SK-N-SH treated with all-trans-retinoic acid at 6 μM for 48 hours (cell line): ENCODE results near the gene CRIP1.

Experiments used
- ATAC-seq: fragments of 200-7000 bp; cut with Tn5 transposase; 3 replicates; pipeline ENCODE4 v1.9.1; 2020; ENCODE audit warnings: mild to moderate bottlenecking, moderate library complexity
- ARNTL ChIP-seq: fragments of 450-650 bp; formaldehyde crosslinking; IDR thresholded peaks from 2 replicates; pipeline ENCODE4 v1.5.0; 2020; ENCODE audit warnings: low read depth, mild to moderate bottlenecking, moderate library complexity, borderline replicate concordance
- BACH2 ChIP-seq: fragments of 250-450 bp; sonication (Bioruptor Pico); IDR thresholded peaks from 2 replicates; pipeline ENCODE4 v1.9.0; 2021; ENCODE audit warnings: mild to moderate bottlenecking, borderline replicate concordance
- CREB5 ChIP-seq: fragments of 250-450 bp; sonication (Bioruptor Pico); IDR thresholded peaks from 2 replicates; pipeline ENCODE4 v1.5.1; 2020; ENCODE audit warnings: low read depth, mild to moderate bottlenecking, moderate library complexity
- CSDC2 ChIP-seq: fragments of 250-450 bp; sonication (Bioruptor Pico); IDR thresholded peaks from 2 replicates; pipeline ENCODE4 v1.5.0; 2020; ENCODE audit warnings: mild to moderate bottlenecking, moderate library complexity
- CSRNP3 ChIP-seq: fragments of 250-450 bp; sonication (Bioruptor Pico); IDR thresholded peaks from 2 replicates; pipeline ENCODE4 v1.5.1; 2021; ENCODE audit warnings: mild to moderate bottlenecking, moderate library complexity
- ESRRG ChIP-seq: fragments of 250-450 bp; sonication (Bioruptor Pico); IDR thresholded peaks from 2 replicates; pipeline ENCODE4 v1.6.1; 2021; ENCODE audit warnings: mild to moderate bottlenecking
- GLIS3 ChIP-seq: fragments of 250-450 bp; sonication (Bioruptor Pico); IDR thresholded peaks from 2 replicates; pipeline ENCODE4 v1.5.0; 2020; ENCODE audit warnings: mild to moderate bottlenecking, moderate library complexity
- ISL1 ChIP-seq: fragments of 250-450 bp; sonication (Bioruptor Pico); IDR thresholded peaks from 2 replicates; pipeline ENCODE4 v2.1.2; 2022; ENCODE audit warnings: mild to moderate bottlenecking, moderate library complexity
- OSR1 ChIP-seq: fragments of 250-450 bp; sonication (Bioruptor Pico); IDR thresholded peaks from 2 replicates; pipeline ENCODE4 v1.8.0; 2022; ENCODE audit warnings: moderate library complexity, mild to moderate bottlenecking, inconsistent platforms
- PPARA ChIP-seq: fragments of 250-450 bp; sonication (Bioruptor Pico); IDR thresholded peaks from 2 replicates; pipeline ENCODE4 v1.5.0; 2020; ENCODE audit warnings: mild to moderate bottlenecking, borderline replicate concordance
- SNAI2 ChIP-seq: fragments of 250-450 bp; sonication (Bioruptor Pico); IDR thresholded peaks from 2 replicates; pipeline ENCODE4 v1.5.0; 2020; ENCODE audit warnings: mild to moderate bottlenecking, moderate library complexity
- TOX ChIP-seq: fragments of 250-450 bp; sonication (Bioruptor Pico); IDR thresholded peaks from 2 replicates; pipeline ENCODE4 v1.8.0; 2021; ENCODE audit warnings: mild to moderate bottlenecking, moderate library complexity, borderline replicate concordance
- ZC3H10 ChIP-seq: fragments of 250-450 bp; sonication (Bioruptor Pico); IDR thresholded peaks from 2 replicates; pipeline ENCODE4 v1.5.1; 2021; ENCODE audit warnings: mild to moderate bottlenecking, moderate library complexity
- ZFP3 ChIP-seq: fragments of 250-450 bp; sonication (Bioruptor Pico); IDR thresholded peaks from 2 replicates; pipeline ENCODE4 v1.5.0; 2020; ENCODE audit warnings: mild to moderate bottlenecking, moderate library complexity
- ZFP30 ChIP-seq: fragments of 450-650 bp; formaldehyde crosslinking; IDR thresholded peaks from 2 replicates; pipeline ENCODE4 v1.5.0; 2022; ENCODE audit warnings: mild to moderate bottlenecking, moderate library complexity
- ZNF565 ChIP-seq: fragments of 450-650 bp; formaldehyde crosslinking; conservative IDR thresholded peaks from 2 replicates; pipeline ENCODE4 v1.5.0; 2020; ENCODE audit warnings: low read depth, mild to moderate bottlenecking, moderate library complexity
- ZNF70 ChIP-seq: fragments of 450-650 bp; formaldehyde crosslinking; IDR thresholded peaks from 2 replicates; pipeline ENCODE4 v1.5.0; 2020; ENCODE audit warnings: mild to moderate bottlenecking, moderate library complexity
- TF ChIP-seq, protein P1 (sequence below): fragments of 250-450 bp; sonication (Bioruptor Pico); IDR thresholded peaks from 2 replicates; pipeline ENCODE4 v1.8.0; 2020; ENCODE audit warnings: mild to moderate bottlenecking, moderate library complexity, borderline replicate concordance
- TF ChIP-seq, protein P2 (sequence below): fragments of 250-450 bp; sonication (Bioruptor Pico); IDR thresholded peaks from 2 replicates; pipeline ENCODE4 v1.5.0; 2020; ENCODE audit warnings: mild to moderate bottlenecking, moderate library complexity
- TF ChIP-seq, protein P3 (sequence below): fragments of 250-450 bp; sonication (Bioruptor Pico); IDR thresholded peaks from 2 replicates; pipeline ENCODE4 v1.8.0; 2021; ENCODE audit warnings: low read depth, mild to moderate bottlenecking, moderate library complexity, borderline replicate concordance

CRIP1 gene

GRCh38 chr14:105458010-105458409 lies 28.7 kb upstream of the CRIP1 start (continued):
- TF ChIP-seq CSRNP3 (CRISPR knock-in tag) = no peak
- TF ChIP-seq, protein P1, sequence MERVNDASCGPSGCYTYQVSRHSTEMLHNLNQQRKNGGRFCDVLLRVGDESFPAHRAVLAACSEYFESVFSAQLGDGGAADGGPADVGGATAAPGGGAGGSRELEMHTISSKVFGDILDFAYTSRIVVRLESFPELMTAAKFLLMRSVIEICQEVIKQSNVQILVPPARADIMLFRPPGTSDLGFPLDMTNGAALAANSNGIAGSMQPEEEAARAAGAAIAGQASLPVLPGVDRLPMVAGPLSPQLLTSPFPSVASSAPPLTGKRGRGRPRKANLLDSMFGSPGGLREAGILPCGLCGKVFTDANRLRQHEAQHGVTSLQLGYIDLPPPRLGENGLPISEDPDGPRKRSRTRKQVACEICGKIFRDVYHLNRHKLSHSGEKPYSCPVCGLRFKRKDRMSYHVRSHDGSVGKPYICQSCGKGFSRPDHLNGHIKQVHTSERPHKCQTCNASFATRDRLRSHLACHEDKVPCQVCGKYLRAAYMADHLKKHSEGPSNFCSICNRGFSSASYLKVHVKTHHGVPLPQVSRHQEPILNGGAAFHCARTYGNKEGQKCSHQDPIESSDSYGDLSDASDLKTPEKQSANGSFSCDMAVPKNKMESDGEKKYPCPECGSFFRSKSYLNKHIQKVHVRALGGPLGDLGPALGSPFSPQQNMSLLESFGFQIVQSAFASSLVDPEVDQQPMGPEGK = no peak
- TF ChIP-seq CSDC2 = no peak
- no peak for TF ChIP-seq ZNF565 (CRISPR knock-in tag)
- no peak for TF ChIP-seq OSR1 (CRISPR knock-in tag)

- ATAC-seq = no peak
- TF ChIP-seq PPARA (CRISPR knock-in tag) (no peak), ISL1 (no peak), CREB5 (no peak), SNAI2 (CRISPR knock-in tag) (no peak), ZNF565 (CRISPR knock-in tag) (no peak)
- TF ChIP-seq, protein P1 = no peak
Observed at GRCh38 chr14:105458571-105458970, 28.1 kb upstream of the CRIP1 start.

- TF ChIP-seq SNAI2 (CRISPR knock-in tag) (no peak), GLIS3 (CRISPR knock-in tag) (no peak), ARNTL (CRISPR knock-in tag) (no peak), ZFP30 (no peak), ZFP3 (CRISPR knock-in tag) (no peak), ESRRG (CRISPR knock-in tag) (no peak), ZNF565 (CRISPR knock-in tag) (no peak)
- TF ChIP-seq, protein P2, sequence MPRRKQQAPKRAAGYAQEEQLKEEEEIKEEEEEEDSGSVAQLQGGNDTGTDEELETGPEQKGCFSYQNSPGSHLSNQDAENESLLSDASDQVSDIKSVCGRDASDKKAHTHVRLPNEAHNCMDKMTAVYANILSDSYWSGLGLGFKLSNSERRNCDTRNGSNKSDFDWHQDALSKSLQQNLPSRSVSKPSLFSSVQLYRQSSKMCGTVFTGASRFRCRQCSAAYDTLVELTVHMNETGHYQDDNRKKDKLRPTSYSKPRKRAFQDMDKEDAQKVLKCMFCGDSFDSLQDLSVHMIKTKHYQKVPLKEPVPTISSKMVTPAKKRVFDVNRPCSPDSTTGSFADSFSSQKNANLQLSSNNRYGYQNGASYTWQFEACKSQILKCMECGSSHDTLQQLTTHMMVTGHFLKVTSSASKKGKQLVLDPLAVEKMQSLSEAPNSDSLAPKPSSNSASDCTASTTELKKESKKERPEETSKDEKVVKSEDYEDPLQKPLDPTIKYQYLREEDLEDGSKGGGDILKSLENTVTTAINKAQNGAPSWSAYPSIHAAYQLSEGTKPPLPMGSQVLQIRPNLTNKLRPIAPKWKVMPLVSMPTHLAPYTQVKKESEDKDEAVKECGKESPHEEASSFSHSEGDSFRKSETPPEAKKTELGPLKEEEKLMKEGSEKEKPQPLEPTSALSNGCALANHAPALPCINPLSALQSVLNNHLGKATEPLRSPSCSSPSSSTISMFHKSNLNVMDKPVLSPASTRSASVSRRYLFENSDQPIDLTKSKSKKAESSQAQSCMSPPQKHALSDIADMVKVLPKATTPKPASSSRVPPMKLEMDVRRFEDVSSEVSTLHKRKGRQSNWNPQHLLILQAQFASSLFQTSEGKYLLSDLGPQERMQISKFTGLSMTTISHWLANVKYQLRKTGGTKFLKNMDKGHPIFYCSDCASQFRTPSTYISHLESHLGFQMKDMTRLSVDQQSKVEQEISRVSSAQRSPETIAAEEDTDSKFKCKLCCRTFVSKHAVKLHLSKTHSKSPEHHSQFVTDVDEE (CRISPR knock-in tag) = no peak
- TF ChIP-seq, protein P3, sequence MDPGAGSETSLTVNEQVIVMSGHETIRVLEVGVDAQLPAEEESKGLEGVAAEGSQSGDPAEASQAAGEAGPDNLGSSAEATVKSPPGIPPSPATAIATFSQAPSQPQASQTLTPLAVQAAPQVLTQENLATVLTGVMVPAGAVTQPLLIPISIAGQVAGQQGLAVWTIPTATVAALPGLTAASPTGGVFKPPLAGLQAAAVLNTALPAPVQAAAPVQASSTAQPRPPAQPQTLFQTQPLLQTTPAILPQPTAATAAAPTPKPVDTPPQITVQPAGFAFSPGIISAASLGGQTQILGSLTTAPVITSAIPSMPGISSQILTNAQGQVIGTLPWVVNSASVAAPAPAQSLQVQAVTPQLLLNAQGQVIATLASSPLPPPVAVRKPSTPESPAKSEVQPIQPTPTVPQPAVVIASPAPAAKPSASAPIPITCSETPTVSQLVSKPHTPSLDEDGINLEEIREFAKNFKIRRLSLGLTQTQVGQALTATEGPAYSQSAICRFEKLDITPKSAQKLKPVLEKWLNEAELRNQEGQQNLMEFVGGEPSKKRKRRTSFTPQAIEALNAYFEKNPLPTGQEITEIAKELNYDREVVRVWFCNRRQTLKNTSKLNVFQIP (CRISPR knock-in tag) = no peak
- no peak for ATAC-seq
Observed at GRCh38 chr14:105460116-105460515, 26.6 kb upstream of the CRIP1 start.

- no peak for TF ChIP-seq OSR1 (CRISPR knock-in tag)
- no peak for TF ChIP-seq ZC3H10 (CRISPR knock-in tag)
- no peak for TF ChIP-seq ARNTL (CRISPR knock-in tag)
- no peak for TF ChIP-seq ESRRG (CRISPR knock-in tag)
- TF ChIP-seq, protein P1 = no peak
- TF ChIP-seq PPARA (CRISPR knock-in tag) = no peak
- no peak for TF ChIP-seq BACH2
- no peak for TF ChIP-seq CSDC2
- TF ChIP-seq TOX = no peak
- TF ChIP-seq ZNF70 (CRISPR knock-in tag) = no peak
- ATAC-seq = no peak
Observed at GRCh38 chr14:105460616-105461015, 26.1 kb upstream of the CRIP1 start.
